Natural killer cell (primary cell): Measurements from ENCODE around the gene NT5C2. TPM values are rescaled to one million over a fixed set of nuclear protein-coding genes. Genes with fewer than 3 reads are reported as not detected.

Experiments used
- ATAC-seq, 3 donors: fragments of 150-1000 bp in 2 of 3; fragments of 200-7000 bp in 1 of 3; cut with Tn5 transposase; 1 replicate in 1 of 3; 2 replicates in 2 of 3; pipeline ENCODE4 v1.10.0; 2021; ENCODE audit warnings: mild to moderate bottlenecking in 2 of 3, moderate library complexity in 2 of 3
- DNase-seq, 2 donors: peaks; one replicate each; pipeline versions ENCODE4 v3.0.0 to v3.0.0-alpha.2; 2013 to 2021; ENCODE audit warnings: mixed read lengths in 1 of 2
- H3K27ac ChIP-seq: one replicate; pipeline ENCODE4 v1.5.1; 2013; ENCODE audit warnings: mild to moderate bottlenecking, low read length
- H3K27me3 ChIP-seq: one replicate; pipeline ENCODE4 v1.6.1; 2013; ENCODE audit warnings: low read length; ENCODE audit not compliant: control insufficient read depth, insufficient read depth
- H3K36me3 ChIP-seq: one replicate; pipeline ENCODE4 v1.6.1; 2013; ENCODE audit warnings: low read length; ENCODE audit not compliant: control insufficient read depth, insufficient read depth
- H3K4me1 ChIP-seq: one replicate; pipeline ENCODE4 v1.6.1; 2013; ENCODE audit warnings: low read length; ENCODE audit not compliant: control insufficient read depth, insufficient read depth
- H3K4me3 ChIP-seq: one replicate; pipeline ENCODE4 v1.5.1; 2013; ENCODE audit warnings: low read length
- H3K9me3 ChIP-seq: one replicate; pipeline ENCODE4 v1.6.1; 2013; ENCODE audit warnings: low read length; ENCODE audit not compliant: control insufficient read depth, insufficient read depth
- H3K27ac Mint-ChIP-seq, 2 donors: one replicate each; pipeline ENCODE4 v1.8.0; 2022; ENCODE audit warnings: mild to moderate bottlenecking in 2 of 2, mixed read lengths in 2 of 2, moderate library complexity in 1 of 2
- H3K27me3 Mint-ChIP-seq, 2 donors: one replicate each; pipeline ENCODE4 v1.8.0; 2022; ENCODE audit warnings: low read depth in 2 of 2, mixed read lengths in 2 of 2
- H3K36me3 Mint-ChIP-seq: one replicate; pipeline ENCODE4 v1.8.0; 2022; ENCODE audit warnings: mixed read lengths
- H3K4me1 Mint-ChIP-seq, 2 donors: one replicate each; pipeline ENCODE4 v1.8.0; 2022; ENCODE audit warnings: mixed read lengths in 2 of 2
- H3K4me3 Mint-ChIP-seq: one replicate; pipeline ENCODE4 v1.8.0; 2022; ENCODE audit warnings: mild to moderate bottlenecking, moderate library complexity, mixed read lengths
- H3K9me3 Mint-ChIP-seq, 2 donors: one replicate each; pipeline ENCODE4 v1.8.0; 2022; ENCODE audit warnings: mixed read lengths in 2 of 2
- WGBS: methylation state at CpG from one replicate; pipeline ENCODE4 v1.1.7; 2013; ENCODE audit warnings: missing lambda C conversion rate; ENCODE audit not compliant: insufficient coverage; 5-methylcytosine and 5-hydroxymethylcytosine counted together
- intact Hi-C: fragments of 100-400 bp; cut with micrococcal nuclease; formaldehyde crosslinking; loops from one replicate; pipeline ENCODE4 v1.14.2; 2022
- total RNA-seq, 4 donors: library from RNA; stranded (reverse); fragments of 120-200 nt in 1 of 4; gene quantifications; one replicate each; pipeline versions ENCODE4 v1.2.3 to v1.2.4, GENCODE V29; 2013 to 2022
- TF ChIP-seq, protein P1 (sequence below): fragments of 200-600 bp; IDR thresholded peaks from one replicate; pipeline ENCODE4 v1.8.0; 2022; ENCODE audit warnings: antibody characterized with exemption

NT5C2 gene
- total RNA-seq, 3 donors from 2014 or later (not counting 1 experiment from before 2014, with no cell fraction given): 84.4 to 110 (median 89.4) TPM

- no peak overlapping the region for H3K4me3 ChIP-seq
- no peaks in the 10 kb centered on the region for H3K36me3 Mint-ChIP-seq
- ATAC-seq: no peak
- peaks cover 0 to 7% of the 10 kb centered on the region in 2 donors for H3K27me3 Mint-ChIP-seq
- intact Hi-C loops: no loop called here
- H3K27ac ChIP-seq: no peak overlapping the region
- no peaks in the 10 kb centered on the region for H3K9me3 ChIP-seq
- H3K27ac Mint-ChIP-seq: no peak overlapping the region
- TF ChIP-seq, protein P1, sequence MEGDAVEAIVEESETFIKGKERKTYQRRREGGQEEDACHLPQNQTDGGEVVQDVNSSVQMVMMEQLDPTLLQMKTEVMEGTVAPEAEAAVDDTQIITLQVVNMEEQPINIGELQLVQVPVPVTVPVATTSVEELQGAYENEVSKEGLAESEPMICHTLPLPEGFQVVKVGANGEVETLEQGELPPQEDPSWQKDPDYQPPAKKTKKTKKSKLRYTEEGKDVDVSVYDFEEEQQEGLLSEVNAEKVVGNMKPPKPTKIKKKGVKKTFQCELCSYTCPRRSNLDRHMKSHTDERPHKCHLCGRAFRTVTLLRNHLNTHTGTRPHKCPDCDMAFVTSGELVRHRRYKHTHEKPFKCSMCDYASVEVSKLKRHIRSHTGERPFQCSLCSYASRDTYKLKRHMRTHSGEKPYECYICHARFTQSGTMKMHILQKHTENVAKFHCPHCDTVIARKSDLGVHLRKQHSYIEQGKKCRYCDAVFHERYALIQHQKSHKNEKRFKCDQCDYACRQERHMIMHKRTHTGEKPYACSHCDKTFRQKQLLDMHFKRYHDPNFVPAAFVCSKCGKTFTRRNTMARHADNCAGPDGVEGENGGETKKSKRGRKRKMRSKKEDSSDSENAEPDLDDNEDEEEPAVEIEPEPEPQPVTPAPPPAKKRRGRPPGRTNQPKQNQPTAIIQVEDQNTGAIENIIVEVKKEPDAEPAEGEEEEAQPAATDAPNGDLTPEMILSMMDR: no peak
- 94% methylated on average over 2 of the region's 2 CpGs for WGBS
- no peaks in the 10 kb centered on the region for H3K36me3 ChIP-seq
- H3K4me3 Mint-ChIP-seq: no peak overlapping the region
- H3K27me3 ChIP-seq: no peaks in the 10 kb centered on the region
- peaks cover 7% of the 10 kb centered on the region for H3K4me1 ChIP-seq
- H3K4me1 Mint-ChIP-seq: peaks cover 6% of the 10 kb centered on the region in 2 donors
- DNase-seq: no peak
- no peaks in the 10 kb centered on the region for H3K9me3 Mint-ChIP-seq
Observed at GRCh38 chr10:103235775-103236174, 42.7 kb upstream of the NT5C2 start.

DNA sequence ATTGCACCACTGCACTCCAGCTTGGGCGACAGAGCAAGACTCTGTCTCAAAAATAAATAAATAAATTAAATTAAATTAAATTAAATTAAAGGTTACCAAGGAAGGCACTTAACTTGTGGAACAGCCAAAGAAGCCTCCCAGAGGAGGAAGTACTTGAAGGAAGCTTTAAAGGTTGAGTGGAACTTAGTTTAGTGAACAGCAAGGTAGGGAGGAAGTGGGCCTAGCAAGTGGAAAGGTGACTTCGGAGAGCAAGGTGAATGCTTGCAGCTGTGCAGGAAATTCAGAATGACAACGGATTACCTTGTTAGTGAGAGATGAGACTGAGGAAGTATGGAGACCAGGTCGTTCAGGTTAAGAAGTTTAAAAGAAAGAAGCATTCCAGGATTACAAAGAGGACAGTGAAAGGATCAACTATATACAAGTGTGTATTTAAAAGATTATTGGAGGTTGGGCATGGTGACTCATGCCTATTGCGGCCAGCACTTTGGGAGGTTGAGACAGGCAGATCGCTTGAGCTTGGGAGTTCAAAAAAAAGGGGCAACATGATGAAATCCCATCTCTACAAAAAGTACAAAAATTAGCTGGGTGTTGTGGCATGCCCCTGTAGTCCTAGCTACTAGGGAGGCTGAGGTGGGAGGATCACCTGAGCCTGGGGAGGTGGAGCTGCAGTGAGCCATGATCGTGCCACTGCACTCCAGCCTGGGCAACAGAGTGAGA, 39.9 kb upstream of the NT5C2 start:
- Histone ChIP-seq H3K36me3 (no peaks in the 10 kb centered on the region), H3K27ac (no peak overlapping the region), H3K4me3 (no peak overlapping the region), H3K4me1 (no peaks in the 10 kb centered on the region), H3K27me3 (no peaks in the 10 kb centered on the region), H3K9me3 (no peaks in the 10 kb centered on the region)
- no peak for DNase-seq
- intact Hi-C loops: no loop called here
- H3K4me1 Mint-ChIP-seq: no peaks in the 10 kb centered on the region
- no peak overlapping the region for H3K4me3 Mint-ChIP-seq
- ATAC-seq: no peak
- TF ChIP-seq, protein P1: no peak
- H3K27ac Mint-ChIP-seq: no peak overlapping the region
- no peaks in the 10 kb centered on the region for H3K36me3 Mint-ChIP-seq
- peaks cover 0 to 7% of the 10 kb centered on the region in 2 donors for H3K27me3 Mint-ChIP-seq
- no peaks in the 10 kb centered on the region for H3K9me3 Mint-ChIP-seq
- WGBS: 58% methylated on average over 6 of the region's 7 CpGs

GRCh38 chr10:103232131-103232673, 39.1 kb upstream of the NT5C2 start:
- H3K4me3 ChIP-seq: no peak overlapping the region
- TF ChIP-seq, protein P1: no peak
- H3K4me1 ChIP-seq: no peaks in the 10 kb centered on the region
- H3K36me3 Mint-ChIP-seq: no peaks in the 10 kb centered on the region
- H3K9me3 Mint-ChIP-seq: no peaks in the 10 kb centered on the region
- no peaks in the 10 kb centered on the region for H3K36me3 ChIP-seq
- no peaks in the 10 kb centered on the region for H3K27me3 ChIP-seq
- intact Hi-C loops: no loop called here
- ATAC-seq (no peak), DNase-seq (no peak)
- H3K27ac Mint-ChIP-seq: no peak overlapping the region
- peaks cover 0 to 7% of the 10 kb centered on the region in 2 donors for H3K27me3 Mint-ChIP-seq
- H3K27ac ChIP-seq: no peak overlapping the region
- no peaks in the 10 kb centered on the region for H3K9me3 ChIP-seq
- no peak overlapping the region for H3K4me3 Mint-ChIP-seq
- 79% methylated on average over 3 of the region's 3 CpGs for WGBS
- H3K4me1 Mint-ChIP-seq: no peaks in the 10 kb centered on the region
